GM21367 (cell line): ENCODE results near the gene TLDC2.
"Not testable (repeated sequence)": the region's sequence is repeated elsewhere in the genome, so short reads cannot be mapped to it uniquely, and the experiment has no call there.

Experiments
- ATAC-seq: cut with Tn5 transposase; IDR thresholded peaks from one replicate; pipeline ENCODE4 v1.9.1; 2021; ENCODE audit not compliant: unreplicated experiment

The TLDC2 gene

DNA sequence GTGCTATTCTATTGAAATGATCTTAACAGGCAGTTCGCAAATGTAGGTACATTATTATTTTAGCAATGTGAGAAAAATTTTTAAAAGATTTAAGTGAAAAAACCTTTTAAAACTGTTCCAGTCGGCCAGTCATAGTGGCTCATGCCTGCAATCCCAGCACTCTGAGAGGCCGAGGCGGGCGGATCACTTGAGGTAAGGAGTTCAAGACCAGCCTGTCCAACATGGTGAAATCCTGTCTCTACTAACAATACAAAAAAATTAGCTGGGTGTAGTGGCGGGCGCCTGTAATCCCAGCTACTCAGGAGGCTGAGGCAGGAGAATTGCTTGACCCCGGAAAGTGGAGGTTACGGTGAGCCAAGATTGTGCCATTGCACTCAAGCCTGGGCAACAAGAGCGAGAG, 29.6 kb downstream of the TLDC2 start:
- ATAC-seq, result not testable (repeated sequence)

DNA sequence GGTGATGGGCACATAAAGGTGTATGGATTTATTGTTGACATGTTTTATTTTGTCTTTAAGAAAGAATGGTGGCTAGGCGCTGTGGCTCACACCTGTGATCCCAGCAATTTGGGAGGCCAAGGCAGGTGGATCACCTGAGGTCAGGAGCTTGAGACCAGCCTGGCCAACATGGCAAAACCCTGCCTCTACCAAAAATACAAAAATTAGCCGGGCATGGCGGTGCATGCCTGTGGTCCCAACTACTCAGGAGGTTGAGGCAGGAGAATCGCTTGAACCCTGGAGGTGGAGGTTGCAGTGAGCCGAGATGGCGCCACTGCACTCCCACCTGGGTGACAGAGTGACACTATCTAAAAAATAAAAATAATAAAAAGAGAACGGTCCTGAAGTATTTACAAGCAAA, 30.1 kb downstream of the TLDC2 start:
- ATAC-seq, result not testable (repeated sequence)

DNA sequence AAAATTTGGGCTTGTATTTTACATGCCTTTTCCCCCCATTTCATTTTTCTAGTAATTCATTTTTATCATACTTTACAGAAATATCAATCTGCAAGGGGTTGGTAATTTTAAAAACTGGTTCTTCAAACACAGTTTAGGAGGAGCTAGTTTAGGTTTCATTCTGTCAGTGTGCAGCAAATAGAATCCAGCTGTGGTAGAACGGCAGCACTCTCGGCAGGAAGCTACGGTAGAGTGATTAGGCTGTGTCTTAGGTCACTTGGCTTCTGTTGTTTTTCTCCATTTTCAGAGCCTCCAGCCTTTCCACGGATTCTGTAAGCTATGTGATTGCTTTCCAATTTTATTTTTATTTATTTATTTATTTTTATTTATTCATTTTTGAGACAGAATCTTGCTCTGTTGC, 32.7 kb downstream of the TLDC2 start:
- ATAC-seq, result no peak

DNA sequence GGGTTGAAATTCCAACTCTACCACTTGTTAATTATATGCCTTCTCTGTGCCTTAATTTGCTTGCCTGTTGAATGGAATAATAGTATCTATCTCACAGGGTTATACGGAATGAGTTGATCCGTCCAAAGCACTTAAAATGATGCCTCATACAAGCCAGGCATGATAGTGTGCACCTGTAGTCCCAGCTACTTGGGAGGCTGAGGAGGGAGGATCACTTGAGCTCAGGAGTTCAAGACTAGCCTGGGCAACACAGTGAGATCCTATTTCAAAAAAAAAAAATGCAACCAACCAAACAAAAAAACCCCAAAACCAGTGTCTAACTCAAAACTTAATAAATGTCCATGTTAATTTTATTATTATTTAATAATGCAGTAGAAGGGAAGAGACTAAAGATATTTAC, 40.3 kb downstream of the TLDC2 start:
- no peak for ATAC-seq

DNA sequence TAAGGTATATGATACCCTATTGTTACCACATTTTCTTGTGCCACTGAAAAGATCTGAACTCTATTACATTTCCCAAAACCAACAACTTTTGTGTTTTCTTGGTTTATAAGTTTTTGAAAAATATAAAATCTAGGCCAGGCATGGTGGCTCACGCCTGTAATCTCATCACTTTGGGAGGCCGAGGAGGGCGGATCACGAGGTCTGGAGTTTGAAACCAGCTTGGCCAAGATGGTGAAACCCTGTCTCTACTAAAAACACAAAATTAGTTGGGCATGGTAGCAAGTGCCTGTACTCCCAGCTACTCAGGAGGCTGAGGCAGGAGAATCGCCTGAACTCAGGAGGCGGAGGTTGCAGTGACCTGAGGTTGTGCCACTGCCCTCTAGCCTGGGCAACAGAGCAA, 41.3 kb downstream of the TLDC2 start:
- ATAC-seq, result no peak

DNA sequence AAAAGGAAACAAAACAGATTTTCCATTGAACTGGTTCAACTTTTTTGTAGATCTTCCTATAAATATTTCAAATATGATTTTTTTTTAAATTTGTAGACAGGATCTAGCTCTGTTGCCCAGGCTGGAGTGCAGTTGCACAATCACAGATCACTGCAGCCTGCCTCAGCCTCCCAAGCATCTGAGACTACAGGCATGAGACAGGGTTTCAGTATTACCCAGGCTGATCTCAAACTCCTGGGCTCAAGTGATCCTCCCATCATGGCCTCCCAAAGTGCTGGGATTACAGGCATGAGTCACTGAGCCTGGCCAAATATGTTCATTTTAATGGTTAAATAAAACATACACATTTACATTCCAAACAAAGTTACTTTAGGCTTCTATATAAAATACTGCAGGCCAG, 42.0 kb downstream of the TLDC2 start:
- ATAC-seq, result no peak

DNA sequence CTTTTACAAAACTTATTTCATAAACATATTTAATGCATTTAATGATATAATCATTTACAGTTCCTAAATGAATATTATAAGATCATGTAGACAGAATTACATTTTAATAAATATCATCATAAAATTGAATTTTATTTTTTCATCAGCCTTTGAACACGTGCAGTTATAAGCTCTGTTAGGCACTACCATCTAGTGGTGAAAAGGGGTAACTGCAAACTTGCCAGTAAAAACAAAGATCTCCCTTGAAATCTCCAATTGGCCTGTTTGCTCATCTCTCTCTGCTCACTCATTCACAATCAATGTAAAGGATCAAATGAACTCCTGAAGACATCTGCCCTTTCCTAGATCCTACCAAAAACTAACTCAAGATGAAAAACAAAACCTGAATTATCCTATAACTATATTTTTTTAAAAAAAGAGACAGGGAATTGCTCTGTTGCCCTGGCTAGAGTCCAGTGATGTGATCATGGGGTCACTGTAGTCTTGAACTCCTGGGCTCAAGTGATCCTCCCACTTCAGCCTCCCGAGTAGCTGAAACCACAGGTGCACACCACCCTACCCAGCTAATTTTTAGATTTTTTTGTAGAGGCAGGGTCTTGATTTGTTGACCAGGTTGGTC, 43.9 kb downstream of the TLDC2 start:
- ATAC-seq, result no peak

DNA sequence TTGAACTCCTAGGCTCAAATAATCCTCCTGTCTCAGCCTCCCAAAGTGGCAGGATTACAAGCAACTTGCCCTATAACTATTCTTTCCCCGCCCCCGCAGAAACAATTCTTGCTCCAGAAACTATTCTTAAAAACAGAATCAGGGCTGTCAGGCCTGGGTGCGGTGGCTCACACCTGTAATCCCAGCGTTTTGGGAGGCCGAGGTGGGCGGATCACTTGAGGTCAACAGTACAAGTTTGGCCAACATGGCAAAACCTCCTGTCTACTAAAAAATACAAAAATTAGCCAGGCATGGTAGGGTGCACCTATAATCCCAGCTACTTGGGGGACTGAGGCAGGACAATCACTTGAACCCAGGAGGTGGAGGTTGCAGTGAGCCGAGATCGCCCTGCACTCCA, 44.4 kb downstream of the TLDC2 start:
- no peak for ATAC-seq

DNA sequence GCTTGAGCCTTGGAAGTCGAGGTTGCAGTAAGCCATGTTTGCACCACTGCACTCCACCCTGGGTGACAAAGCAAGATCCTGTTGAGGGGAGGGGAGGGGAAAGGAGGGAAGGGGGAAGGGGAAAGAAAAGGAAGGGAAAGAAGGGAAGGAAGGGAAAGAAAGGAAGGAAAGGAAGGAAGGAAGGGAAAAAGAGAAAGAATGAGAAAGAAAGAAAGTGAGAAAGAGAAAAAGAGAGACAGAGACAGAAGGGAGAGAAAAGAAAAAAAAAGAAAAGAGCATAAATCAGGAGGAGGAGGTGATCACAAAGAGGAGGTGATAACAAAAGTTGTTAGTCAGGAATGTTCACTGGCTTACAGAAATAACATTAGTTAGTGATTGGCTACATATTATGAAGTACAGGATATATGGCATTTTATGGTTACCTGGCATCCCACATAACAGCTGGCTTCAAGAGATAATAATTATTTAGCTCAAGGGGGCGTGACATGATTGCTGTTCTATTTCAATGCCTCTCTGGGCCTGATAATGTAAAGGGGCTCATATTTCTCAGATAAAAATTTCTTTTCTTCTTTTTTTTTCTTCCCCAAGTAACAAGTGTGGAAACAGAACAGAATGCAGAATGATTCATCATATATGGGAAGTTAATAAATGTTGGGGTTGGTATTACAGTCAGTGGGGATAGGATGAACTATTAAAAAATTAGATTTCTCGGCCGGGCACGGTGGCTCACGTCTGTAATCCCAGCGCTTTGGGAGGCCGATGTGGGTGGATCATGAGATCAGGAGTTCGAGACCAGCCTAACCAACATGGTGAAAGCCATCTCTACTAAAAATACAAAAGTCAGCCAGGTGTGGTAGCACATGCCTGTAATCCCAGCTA, 48.5 kb downstream of the TLDC2 start:
- no peak for ATAC-seq

DNA sequence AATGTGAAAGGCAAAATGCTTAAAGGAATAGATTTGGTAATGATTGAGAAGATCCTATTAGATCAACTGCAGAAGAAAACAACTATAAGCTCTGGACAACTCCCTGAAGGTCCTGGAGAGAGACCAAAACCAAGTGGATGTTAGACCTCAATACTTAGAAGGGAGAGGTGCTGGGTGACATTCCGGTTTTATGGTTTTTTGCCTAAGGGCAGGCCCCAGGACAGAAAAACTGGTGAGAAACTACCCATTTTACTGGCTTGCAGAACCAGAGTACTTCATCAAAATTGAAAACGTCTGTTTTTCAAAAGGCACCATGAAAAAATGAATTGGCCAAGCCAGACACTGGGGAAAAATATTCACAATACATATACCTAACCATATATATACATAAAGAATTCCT, 49.3 kb downstream of the TLDC2 start:
- ATAC-seq, result no peak

DNA sequence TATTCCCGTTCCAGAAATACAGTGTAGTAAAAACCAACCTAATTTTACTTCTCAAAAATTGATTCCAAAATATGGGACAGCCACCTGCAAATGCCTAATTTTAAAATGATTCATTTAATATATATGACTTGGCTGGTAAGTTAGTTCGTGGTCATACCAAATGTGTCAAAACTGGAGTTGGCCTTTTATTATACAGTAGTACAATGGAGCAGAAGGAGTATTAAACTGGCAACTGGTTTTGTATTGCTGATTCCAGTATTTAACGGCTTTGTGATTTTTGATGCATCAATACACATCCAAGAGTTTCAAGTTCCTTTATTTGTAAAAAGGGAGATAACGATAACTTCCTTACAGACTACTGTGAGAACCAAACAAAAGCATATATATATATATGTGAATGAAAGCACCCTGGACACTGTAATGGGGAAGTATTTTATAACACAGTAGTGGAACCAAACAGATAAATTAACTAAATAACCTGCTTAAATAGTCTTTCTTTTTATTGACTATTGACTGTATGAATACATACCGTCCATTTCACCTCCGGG, 50.8 kb downstream of the TLDC2 start:
- no peak for ATAC-seq

DNA sequence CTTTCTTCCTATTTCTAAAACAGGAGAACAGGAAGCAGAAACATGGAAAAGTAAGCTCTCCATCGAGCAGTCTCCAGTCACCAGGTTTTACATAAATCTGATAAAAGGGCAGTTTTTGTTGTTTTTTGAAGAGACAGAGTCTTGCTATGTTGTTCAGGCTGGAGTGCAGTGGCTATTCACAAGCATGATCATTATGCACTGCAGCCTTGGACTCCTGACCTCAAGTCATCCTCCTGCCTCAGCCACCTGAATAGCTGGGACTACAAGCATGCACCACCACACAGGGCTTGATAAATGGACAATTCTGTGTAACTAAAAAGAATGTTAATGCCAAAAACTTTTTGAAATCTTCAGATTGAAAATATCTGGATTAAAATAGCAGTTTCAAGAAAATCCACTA, 51.8 kb downstream of the TLDC2 start:
- no peak for ATAC-seq

DNA sequence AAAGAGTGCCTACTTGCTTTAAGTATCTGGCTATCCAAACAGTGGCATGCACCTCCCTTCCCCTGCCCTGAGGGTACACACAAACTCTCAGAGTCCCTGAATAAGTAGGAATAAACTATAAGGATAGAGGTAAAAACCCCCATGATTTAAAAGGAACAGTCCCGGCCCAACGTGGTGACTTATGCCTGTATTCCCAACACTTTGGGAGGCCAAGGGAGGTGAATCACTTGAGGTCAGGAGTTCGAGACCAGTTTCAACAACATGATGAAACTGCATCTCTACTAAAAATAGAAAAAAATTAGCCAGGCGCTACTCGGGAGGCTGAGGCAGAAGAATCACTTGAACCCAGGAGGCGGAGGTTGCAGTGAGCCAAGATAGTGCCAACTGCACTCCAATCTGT, 53.4 kb downstream of the TLDC2 start:
- no peak for ATAC-seq

DNA sequence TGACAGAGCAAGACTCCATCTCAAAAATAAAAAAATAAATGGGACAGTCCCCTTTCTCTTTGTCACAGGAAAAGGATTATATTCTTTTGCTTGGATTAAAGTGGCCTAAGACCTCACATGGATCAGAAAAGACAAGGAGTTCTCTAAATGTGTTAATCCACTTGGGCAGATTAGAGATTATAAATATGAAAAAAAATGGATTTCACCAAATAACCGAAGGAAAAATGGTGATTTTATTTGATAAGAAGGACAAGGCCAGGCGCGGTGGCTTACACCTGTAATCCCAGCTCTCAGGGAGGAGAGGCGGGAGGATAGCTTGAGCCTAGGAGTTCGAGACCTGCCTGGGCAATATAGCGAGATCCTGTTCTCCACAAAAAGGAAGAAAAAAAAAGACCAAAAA, 53.8 kb downstream of the TLDC2 start:
- ATAC-seq, result no peak

DNA sequence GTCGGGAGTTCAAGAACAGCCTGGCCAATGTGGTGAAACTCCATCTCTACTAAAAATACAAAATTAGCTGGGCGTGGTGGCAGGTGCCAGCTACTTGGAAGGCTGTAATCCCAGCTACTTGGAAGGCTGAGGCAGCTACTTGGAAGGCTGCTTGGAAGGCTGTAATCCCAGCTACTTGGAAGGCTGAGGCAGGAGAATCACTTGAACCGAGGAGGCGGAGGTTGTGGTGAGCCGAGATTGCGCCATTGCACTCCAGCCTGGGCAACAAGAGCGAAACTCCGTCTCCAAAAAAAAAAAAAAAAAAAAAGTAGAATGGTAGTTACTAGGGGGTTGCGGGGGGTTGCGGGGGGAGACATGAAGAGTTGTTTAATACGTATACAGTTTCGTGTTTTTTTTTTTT, 56.1 kb downstream of the TLDC2 start:
- ATAC-seq, result not testable (repeated sequence)

DNA sequence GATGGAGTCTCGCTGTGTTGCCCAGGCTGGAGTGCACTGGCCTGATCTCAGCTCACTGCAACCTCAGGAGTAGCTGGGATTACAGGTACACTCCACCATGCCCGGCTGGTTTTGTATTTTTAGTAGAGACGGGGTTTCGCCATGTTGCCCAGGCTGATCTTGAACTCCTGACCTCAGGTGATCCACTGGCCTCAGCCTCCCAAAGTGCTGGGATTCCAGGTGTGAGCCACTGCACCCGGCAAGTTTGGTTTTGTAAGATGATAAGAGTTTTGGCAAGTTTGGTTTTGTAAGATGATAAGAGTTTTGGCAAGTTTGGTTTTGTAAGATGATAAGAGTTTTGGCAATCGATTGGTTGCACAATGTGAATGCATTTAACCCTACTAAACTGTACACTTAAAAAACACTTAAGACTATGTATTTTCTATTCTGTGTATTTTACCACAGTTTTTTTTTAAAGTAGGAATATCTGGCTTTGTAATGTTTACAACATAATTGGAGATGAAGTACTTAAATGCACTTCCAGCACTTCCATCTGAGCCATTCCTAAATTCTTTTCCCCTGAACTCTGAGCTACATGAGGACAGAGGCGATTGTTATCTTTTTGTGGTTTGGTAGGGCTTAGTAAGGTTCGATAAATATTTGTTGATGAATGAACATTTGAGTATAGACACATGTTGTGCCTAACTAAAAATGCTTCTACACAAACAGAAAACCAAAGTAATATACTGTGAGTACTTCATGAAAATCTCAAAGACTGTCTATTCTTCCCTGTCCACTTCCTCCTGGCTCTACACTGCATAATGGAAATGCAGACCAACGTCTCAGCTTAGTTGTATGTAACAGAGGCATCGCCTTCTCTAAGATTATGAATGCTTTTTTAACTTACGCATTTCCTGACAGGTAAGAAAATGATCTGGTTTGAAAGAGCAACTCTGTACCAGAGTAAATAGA, 56.8 kb downstream of the TLDC2 start:
- no peak for ATAC-seq

DNA sequence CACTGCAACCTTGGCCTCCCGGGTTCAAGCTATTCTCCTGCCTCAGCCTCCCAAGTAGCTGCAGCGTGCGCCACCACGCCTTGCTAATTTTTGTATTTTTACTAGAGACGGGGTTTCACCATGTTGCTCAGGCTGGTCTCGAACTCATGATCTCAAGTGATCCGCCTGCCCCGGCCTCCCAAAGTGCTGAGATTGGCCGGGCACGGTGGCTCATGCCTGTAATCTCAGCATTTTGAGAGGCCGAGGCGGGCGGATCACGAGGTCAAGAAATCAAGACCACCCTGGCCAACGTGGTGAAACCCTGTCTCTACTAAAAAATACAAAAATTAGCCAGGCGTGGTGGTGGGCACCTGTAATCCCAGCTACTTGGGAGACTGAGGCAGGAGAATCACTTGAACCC, 57.6 kb downstream of the TLDC2 start:
- not testable (repeated sequence) for ATAC-seq

DNA sequence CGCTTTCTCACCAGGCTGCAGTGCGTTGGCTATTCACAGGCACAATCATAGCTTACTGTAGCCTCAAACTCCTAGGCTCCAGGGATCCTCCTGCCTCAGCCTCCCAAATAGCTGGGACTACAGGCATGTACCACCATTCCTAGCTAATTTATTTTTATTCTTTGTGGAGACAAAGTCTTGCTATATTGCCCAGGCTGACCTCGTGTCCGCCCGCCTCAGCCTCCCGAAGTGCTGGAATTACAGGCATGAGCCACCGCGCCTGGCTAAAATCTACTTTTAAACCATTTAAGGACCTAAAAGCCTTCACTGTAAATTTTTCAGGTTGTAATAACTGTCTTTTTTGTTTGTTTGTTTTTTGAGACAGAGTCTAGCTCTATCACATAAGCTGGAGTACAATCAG, 60.4 kb downstream of the TLDC2 start:
- no peak for ATAC-seq

DNA sequence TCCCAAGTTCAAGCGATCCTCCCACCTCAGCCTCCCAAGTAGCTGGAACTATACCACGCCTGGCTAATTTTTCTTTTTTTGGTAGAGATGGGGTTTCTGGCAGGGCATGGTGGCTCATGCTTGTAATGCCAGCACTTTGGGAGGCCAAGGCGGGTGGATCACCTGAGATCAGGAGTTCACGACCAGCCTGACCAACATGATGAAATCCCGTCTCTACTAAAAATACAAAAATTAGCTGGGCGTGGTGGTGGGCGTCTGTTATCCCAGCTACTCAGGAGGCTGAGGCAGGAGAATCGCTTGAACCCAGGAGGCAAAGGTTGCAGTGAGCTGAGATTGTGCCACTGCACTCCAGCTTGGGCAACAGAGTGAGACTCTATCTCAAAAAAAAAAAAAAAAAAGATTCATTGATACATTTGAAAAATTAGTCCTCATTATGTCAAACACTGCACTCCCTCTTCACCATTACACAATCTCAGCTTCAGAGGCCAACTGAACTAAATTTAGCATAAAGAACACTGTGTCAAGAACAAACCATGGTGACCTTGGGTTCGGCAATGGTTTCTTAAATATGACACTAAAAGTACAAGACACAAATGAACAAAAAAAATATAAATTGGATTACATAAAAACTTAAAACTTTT, 60.9 kb downstream of the TLDC2 start:
- not testable (repeated sequence) for ATAC-seq

DNA sequence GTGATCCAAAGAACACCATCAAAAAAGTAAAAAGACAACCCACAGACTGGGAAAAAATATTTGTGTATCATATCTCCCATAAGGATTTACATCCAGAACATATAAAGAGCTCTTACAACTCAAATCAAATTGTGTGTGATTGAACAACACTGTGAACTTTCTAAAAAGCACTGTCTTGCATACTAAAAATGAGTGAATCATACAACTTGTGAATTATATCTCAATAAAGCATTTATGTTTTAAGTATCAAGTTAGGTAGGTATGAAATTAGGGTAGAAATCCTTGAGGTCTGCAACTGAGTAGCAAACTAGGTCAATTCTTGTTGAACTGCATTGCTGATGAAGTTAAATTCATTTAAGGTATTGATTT, 61.4 kb downstream of the TLDC2 start:
- no peak for ATAC-seq

DNA sequence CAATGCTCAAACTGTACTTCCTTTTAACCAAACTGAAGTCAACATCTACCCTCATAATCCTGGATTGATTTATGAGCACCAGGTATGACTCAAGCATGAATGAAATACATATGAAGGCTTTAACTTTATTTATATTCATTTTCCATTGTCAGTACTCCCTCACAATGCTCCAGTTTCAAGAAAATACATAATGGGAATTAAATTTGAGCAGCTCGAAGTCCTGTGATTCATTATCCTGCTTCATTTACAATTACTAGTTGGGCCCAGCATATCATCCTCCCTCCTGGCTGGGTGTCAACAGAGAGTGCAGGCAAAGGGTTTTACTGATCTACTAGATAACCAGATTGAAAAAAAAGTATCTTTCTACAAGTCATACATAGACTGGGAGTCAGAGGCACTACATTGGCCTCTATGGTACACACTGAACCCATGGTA, 65.5 kb downstream of the TLDC2 start:
- ATAC-seq, result no peak
